HG03354 (cell line): ENCODE data around the gene YARS2.

Experiments
- ATAC-seq: cut with Tn5 transposase; IDR thresholded peaks from one replicate; pipeline ENCODE4 v1.9.1; 2021; ENCODE audit warnings: mild to moderate bottlenecking; ENCODE audit not compliant: unreplicated experiment, poor library complexity, severe bottlenecking

The YARS2 gene

DNA sequence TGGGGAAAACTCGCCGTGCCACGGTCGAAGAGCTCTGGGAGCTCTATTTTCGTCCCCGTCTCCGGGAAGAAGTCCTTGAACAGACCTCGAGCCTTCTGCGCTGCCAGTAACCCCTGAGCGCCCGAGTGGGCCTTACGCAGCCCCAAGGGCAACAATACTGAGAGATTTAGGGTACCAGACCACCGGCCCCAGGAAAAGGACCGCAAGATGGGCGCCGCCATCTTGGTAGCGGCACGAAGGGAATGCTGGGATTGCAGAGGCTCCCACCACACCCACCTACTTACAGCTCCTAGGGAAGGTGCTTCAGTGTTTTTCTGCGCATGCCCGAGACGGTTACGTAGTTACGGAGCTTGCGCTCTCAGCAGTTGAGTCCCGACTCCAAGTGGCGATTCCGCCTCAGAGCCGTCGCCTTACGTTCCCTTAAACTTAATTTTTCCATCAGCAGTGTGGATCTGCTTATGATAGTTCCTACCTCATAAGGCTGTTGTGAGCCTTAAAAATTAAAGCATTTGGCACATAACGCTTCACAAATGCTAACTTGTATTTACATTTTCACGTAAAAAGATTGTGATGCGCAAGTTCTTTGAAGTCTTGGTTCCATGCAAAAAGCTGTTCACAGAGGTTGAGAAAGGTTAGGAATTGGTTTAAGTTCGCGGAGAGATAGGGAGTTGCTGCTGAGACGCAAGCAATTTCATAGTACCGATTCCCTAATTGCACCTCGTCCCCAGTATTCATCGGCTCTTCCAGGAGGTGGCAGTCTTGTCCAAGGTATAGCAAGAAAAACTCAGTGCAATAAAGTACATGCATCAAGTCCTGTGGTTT is at the start of gene YARS2:
Gene YARS2 (minus strand): TSS at position 244 of the 822 bp plus-strand sequence. CDS start 23 bp downstream, at position 221.
- peak; percentile 88 for ATAC-seq

DNA sequence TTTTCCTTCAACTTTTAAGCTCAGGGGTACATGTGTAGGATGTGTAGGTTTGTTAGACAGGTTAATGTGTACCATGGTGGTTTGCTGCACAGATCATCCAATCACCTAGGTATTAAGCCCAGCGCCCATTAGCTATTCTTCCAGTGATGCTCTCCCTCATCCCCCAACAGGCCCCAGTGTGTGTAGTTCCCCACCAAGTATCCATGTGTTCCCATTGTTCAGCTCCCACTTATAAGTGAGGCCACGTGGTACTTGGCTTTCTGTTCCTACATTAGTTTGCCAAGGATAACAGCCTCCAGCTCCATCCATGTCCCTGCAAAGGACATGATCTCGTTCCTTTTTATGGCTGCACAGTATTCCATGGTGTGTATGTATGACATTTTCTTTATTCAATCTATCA is 48.6 kb upstream of the YARS2 start:
- no peak for ATAC-seq

DNA sequence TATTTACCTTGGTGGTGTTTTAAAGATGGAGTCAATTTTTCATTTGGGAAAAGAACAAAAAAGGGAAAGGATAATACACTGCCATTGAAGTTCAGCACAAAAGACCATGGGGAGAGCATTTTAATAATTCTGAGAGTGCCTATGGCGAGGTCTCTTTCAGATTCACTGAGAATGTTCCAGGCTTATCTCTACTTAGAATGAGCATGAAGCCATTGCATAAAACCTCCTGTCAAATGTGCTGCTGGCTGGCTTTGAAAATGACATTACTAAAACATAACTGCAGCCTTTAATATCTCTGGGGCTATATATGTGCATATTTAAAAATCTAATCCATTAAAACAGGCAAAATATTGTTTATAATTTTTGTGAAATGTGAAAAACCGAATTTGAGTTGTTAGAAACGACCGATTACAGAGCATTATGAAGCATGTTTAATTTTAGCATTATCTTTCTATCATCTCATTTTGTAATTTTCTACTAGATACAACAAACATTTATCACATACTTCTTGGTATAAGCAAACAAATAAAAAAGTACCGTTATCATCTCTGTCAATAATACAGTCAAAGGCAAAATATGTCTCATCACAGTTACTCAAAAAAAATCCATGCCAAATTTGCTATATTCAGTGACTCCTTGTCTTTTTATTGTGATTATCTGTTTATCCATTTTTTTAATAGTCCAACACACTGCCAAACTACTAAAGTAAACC is 45.7 kb upstream of the YARS2 start:
- ATAC-seq: no peak

DNA sequence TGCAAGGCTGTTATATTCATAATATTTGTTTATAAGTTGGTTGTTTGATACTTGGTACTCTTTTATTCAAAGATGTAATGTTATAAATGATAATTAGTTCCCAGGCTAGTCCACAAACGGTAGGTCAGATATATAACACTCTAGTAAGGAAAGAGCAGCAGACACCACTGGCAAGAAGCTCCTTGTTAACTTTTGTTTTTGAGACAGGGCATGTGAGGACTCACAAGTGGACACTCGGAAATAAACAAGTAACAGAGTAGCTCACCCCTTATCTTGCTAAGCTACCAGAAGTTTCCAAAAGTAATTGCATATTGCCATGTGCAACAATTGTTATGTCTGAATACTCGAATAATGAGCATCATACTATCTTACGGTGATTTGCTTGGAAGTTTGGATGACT is 38.6 kb upstream of the YARS2 start:
- ATAC-seq: no peak

DNA sequence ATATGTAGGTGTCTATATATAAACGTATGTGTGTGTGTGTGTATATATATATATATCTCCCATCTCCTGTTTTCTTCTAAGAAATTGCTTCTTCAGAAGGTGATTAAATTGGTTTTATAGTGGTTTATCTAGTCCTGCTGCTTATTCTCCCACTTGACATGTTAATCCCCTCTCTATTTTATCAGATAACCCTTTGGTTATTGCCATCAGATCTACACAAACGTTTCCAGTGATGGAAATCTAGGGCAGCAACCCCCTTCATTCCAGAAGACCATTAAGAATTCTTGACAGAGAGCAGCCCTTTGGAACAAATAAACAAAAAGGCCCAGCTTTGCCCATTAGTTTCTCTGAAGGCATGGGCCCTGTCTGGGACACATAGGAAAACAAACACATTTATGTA is 34.2 kb upstream of the YARS2 start:
- no peak for ATAC-seq

DNA sequence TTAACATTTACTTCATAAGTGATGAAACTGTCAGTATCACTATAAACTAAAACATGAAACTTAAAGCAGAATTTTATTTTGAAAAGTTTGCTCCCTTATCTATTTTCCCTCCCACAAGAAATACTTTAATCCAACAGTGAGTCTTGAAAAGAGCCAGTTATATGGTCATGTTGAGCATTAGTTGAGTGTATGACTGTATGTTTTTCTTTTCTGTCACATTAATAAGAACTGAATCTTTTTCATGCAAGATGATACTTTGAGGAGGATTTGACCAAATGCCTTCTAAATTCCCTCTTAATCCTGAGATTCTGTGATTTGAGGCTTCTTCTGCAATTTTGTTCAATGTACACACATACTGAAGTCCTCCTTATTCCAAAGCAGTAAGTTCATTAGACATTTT is 33.7 kb upstream of the YARS2 start:
- no peak for ATAC-seq

DNA sequence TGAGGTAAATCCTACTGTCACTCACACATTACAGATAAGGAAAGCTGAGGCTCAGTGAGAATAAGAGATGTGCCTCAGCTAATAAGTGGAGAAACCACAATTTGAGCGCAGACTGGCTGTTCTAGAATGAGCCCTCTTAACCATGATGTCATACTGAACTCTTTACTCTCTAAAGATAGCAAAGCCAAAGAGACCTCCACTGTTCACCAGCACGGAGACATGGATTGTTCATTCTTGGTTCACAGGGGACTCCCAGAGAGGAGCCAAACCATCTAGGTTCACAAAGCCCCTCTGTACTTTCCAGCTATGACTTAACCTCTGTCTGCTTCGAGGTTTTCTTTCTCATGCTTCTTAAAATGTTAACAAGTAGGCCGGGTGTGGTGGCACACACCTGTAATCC is 32.7 kb upstream of the YARS2 start:
- ATAC-seq: no peak

DNA sequence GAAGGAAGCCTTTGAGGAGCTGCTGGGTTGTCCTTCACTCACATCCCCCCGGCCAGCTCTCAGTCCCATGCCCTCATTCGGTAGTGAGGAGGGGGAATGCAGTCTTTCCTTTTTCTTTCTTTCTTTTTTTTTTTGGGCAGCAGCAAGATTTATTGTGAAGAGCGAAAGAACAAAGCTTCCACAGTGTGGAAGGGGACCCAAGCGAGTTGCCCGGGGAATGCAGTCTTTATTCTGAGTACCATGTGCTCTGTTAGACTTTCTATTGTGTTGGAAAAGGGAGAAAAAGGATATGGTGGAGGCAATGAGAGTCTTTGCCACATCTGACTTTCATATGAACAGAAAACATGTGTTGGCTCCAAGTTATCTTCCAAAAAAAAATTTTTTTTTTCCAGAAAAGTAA is 29.9 kb upstream of the YARS2 start:
- no peak for ATAC-seq

DNA sequence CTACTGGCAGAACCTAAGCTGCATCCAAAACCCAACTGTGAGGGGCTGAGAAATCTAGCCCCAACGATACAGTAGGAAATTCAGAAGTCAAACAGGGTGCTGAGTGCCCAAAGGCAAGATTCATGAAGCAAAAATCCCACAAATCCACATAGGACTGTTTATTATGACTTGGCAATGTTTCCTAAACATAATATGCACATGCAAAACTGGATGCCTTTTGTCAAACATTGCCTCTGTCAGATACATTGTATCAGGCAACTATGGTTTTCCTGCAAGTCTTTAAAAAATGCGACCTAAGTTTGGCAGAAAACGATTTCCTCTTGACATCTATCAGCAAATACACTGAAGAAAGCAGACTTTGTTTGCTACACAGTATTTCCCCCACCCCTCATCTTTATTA is 27.3 kb upstream of the YARS2 start:
- ATAC-seq: no peak

DNA sequence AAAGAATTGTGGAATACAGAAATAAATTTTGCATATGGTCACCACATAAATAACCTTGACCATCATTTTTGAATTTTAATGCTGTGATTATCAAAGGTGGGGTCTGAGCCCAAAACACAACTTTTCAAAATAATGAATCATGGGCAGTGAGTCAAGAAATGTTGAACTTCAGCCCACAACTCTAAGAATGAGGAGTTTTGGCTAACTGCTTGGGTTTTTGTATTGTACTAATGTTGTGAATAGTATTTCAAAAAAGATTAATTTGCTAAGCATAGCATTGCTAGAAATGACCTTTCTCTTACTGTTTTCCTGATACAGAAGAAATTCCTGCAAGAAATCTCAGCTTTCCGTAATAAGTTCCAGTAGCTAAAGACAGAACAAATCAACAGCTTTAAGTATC is 24.4 kb upstream of the YARS2 start:
- ATAC-seq: no peak

DNA sequence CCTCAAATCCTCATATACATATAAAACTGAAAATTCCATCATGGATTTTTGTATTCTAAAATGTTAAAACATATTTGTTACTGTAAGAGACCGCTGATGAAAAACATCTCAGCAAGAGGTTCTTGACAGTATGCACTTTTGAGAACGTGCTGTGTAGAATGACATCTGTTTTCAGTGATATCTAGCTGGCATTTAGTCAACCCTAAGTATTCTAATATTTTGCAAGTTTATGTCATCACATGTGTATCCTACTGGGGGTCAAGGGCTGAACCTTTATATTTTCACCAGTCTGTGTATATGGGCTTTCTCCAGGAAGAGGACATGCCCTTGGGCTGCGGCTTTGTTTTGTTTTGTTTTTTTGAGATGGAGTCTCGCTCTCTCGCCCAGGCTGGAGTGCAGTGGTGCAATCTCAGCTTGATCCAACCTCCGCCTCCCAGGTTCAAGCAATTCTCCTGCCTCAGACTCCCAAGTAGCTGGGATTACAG is 22.0 kb upstream of the YARS2 start:
- ATAC-seq: no peak

DNA sequence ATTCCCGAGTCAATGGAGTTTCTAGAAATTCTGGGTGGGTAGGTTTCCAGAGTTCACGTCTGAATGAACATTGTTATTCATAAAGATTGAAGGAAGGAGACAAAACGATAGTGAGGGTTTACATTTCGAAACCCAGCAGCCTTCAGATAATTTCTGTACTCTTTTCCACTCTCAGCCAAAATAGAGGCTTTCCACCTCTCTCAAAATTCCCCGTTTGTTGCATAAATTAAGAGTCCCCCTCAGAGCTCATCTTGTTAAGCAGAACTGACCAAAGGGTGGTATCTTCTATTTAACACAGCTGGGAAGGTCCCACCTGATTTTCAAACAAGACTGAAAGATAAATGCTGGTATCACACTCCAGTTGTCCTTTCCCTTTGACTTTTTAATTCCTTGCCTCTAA is 21.5 kb upstream of the YARS2 start:
- no peak for ATAC-seq

DNA sequence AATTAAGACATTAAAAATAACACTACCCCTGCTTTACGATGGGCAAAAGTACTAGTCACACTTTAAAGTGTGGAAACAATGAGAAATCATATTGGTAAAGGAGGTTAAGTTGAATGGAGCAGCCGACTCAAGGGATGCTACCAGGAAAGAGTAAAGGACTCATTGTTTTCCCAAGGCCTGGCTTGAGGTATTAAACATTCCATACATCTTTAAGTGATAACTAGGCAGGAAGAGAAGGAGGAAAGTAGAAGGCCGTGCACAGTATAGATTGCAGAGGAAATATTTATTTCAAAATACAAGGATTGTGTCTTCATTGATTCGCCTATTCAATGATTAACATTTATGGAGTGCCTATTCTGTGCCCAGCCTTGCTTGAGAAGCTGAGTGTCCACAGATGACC is 20.6 kb upstream of the YARS2 start:
- no peak for ATAC-seq

DNA sequence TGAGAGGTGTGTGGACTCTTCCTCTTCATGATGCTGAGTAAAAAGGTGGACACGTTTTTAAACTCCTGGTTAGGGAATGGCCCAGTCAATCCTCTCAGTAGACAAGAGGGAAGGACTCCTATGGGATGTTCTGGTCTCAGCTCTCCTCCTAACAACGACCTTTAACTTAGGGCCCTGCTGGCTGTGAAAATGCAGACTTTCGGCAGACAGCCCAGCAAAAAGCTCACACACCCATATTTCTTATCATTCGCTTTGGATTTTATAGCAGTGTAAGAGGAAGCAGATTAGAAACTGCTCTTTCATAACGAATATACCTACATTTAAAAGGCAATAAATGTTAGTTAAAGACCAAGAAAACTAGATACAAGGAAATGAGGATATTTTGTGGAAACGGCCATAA is 18.0 kb upstream of the YARS2 start:
- ATAC-seq: no peak

DNA sequence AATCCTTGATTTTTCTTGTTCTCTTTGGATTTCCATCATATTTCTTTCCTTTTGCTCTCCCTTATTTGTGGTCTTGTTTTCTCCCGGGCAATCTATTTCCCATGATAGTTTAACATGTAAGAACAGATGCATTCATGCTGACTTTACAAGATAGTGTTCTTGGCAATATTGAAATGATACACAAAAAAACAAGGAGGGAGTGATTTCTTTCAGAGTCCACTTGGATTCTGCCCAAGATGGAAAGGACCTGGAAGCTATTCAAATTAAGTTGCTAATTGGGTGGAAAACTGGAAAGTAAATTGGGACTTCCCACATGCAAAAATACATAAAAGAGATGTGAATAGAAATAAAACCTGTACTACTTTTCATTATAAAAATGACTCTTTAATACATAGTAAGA is 14.4 kb upstream of the YARS2 start:
- no peak for ATAC-seq

DNA sequence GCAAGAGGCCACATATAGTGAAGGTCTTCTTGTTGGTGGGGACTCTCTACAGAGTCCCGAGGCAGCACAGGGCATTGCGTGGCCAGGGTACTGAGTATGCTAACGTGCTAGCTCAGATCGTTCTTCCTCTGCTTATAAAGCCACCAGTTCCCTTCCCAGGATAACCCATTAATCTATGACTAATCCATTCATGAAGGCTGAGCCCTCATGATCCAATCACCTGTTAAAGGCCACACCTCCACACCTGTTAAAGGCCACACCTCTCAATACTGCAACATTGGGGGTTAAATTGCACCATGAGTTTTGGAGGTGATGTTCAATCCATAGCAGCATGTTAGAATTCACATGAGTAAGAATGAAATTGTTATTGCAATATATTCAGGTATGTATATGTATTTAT is 12.8 kb upstream of the YARS2 start:
- ATAC-seq: no peak

DNA sequence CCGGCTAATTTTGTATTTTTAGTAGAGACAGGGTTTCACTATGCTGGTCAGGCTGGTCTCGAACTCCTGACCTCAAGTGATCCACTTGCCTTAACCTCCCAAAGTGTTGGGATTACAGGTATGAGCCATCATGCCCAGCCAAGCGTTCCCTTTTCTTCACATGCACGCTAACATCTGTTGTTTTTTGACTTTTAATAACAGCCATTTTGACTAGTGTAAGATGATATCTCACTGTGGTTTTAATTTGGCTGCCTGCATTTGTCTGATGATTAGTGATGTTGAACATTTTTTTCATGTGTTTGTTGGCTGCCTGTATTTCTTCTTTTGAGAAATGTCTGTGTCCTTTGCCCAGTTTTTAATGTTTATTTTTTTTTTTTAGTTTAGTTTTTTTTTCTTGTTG is 10.2 kb upstream of the YARS2 start:
- no peak for ATAC-seq

DNA sequence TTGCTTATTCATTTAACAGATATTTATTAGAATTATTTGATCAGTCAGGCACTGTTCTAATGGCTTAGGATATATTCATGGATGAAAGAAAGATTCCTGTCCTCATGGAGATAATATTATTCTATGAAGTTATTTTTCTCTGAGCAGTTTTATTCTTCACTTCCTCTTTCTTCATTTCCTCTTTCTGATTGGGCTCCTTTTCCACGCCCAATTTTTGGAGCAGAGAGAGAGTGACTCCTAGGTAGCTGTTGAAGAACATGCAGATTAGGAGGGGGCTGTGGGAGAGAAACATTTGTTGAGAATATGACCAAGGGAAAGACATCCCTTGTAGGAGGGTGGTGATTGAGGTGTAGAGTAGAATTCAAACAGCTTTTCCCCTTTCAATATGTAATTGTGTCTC is 6.0 kb upstream of the YARS2 start:
- ATAC-seq: peak; percentile 63

DNA sequence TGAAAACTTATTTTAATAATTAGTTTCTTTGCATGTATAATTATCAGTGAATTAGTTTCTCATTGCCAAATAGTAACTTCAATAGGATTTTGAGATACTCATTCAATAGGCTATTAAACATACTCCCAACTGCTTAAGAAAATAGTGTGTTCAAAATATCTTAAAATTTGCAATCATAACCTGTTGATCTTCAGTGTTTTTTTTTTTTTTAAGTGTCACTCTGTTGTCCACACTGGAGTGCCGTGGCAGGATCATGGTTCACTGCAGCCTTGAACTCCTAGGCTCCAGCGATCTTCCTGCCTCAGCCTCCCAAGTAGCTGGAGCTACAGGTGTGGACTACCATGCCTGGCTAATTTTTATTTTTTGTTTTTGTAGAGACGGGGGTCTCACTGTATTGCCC is 1.5 kb upstream of the YARS2 start:
- ATAC-seq: no peak

DNA sequence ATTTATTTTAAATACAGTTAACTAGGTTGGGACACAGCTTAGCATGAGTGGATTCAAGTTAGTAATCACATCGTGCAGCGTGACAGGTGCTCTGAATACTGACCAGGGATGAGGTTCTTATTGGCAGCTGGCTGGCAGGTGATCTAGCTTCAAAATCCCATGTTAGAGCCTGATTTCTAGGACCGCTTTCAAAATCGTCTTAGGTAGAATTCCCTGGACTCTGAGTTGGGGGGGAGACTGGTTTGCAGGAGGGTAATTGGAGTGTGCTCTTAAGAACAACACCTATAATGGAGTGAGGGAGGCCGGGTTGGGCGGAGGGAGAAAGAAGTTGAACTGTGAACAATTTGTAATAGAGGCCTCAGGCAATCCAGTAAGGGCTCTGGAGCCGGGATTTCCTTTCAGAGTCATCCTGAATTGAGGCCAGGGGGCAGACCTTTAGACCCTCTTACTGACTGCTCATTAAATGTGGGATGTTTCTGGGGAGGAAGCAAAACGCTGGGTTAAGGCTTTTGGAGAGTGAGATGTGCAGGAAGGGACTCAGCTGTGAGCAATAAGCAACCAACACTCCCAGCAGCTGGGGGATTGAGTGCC is 874 bp upstream of the YARS2 start:
- ATAC-seq: no peak
